ENCODE data around the gene RCN2. TPM values are rescaled to one million over a fixed set of nuclear protein-coding genes. Genes with fewer than 3 reads are reported as not detected.

The RCN2 gene
- total and polyA plus RNA-seq, 2 donors (not counting 3 experiments of a cell fraction or from before 2014, with no cell fraction given) = 45.2 to 71.9 TPM

DNA sequence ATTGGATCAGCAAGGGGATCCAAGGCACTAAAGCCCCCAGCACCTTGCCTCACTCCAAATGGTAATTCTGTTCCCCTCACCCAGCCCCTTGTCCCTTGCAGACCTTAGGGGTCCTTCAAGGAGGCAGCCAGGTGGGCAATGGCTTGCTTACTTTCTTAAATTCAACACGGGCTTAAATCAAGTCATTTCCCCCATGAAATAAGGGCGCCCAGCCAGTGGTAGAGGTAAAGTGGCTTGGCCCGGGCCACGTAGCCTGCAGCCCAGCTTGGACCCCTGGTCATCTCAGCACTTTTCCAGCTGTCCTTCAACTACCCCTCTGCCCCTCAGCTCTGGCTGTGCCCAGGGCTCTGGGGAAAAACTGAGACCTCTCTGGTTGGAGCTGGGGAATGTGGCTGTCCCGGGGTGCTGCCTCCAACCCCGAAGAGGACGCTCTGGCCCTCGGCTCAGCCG lies 64.6 kb downstream of the RCN2 start:
- no peaks in the 10 kb centered on the region for H3K36me3 ChIP-seq (ENCODE audit: control insufficient read depth in 2 of 2, extremely low read depth in 1 of 2, insufficient read depth in 2 of 2, low read length in 2 of 2)
- no peak overlapping the region for H3K4me2 ChIP-seq (ENCODE audit: insufficient read depth, low read length)
- H3K9me1 ChIP-seq (replicated peaks; ENCODE audit: control insufficient read depth, extremely low read depth, insufficient read depth, low read length) = no peaks in the 10 kb centered on the region
- ChIA-PET CTCF (interaction anchor here (1.1 to 2.3 kb wide), 6 partner anchors 11 to 810 kb away, joined by 3 to 8 read pairs (median 4); no protein-coding TSS in a partner anchor), POLR2A (interaction anchor here (0.6 kb wide), 1 partner anchor 642 kb away, joined by 3 read pairs; no protein-coding TSS in a partner anchor)
- no peaks in the 10 kb centered on the region for H3K79me2 ChIP-seq (ENCODE audit: control insufficient read depth, insufficient read depth, low read length)
- no peak overlapping the region for H3K27ac ChIP-seq (ENCODE audit: insufficient read depth, low read depth, low read length)
- DNase-seq (ENCODE audit: low read depth, low spot score) (no peak), FAIRE-seq (no peak)
- H3K4me3 ChIP-seq (replicated peaks in 1 of 3; ENCODE audit: insufficient read depth in 1 of 3, low read depth in 1 of 3, low read length in 3 of 3) = no peak overlapping the region
- H4K20me1 ChIP-seq (replicated peaks; ENCODE audit: control insufficient read depth, extremely low read depth, insufficient read depth, low read length) = no peaks in the 10 kb centered on the region
- peaks cover 10% of the 10 kb centered on the region for H3K4me1 ChIP-seq (ENCODE audit: control insufficient read depth, extremely low read depth, insufficient read depth, low read length)
- intact Hi-C loops (cut with micrococcal nuclease) = no loop called here
- dilution Hi-C loops (cut with MboI; ENCODE audit: extremely low pct_ligation_motif_present, low sequenced_read_pairs) = no loop called here
- no peaks in the 10 kb centered on the region for H3K27me3 ChIP-seq (ENCODE audit: control insufficient read depth in 2 of 2, insufficient read depth in 2 of 2, low read length in 2 of 2)
- H2AFZ ChIP-seq (ENCODE audit: low read depth, low read length) = peak overlapping the region; percentile 50
- TF ChIP-seq EZH2 (IDR thresholded peaks at IDR 0.05; ENCODE audit: borderline replicate concordance, low read depth, low read length, severe bottlenecking) (no peak), FOS (IDR thresholded peaks at IDR 0.05; ENCODE audit: borderline replicate concordance, insufficient read depth, low read length) (no peak), GATA2 (IDR thresholded peaks at IDR 0.05; ENCODE audit: insufficient read depth, insufficient read length, low read depth, low read length) (no peak), MYC (IDR thresholded peaks at IDR 0.05; ENCODE audit: low read depth, low read length) (no peak), POLR2A (IDR thresholded peaks at IDR 0.05; ENCODE audit: low read depth, low read length) (no peak), JUN (IDR thresholded peaks at IDR 0.05; ENCODE audit: borderline replicate concordance, insufficient read depth, insufficient read length, low read depth) (no peak), POLR2AphosphoS5 (IDR thresholded peaks at IDR 0.05; ENCODE audit: insufficient read depth, low read depth, low read length) (no peak)
- TF ChIP-seq, protein P1, sequence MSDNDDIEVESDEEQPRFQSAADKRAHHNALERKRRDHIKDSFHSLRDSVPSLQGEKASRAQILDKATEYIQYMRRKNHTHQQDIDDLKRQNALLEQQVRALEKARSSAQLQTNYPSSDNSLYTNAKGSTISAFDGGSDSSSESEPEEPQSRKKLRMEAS (IDR thresholded peaks at IDR 0.05; ENCODE audit: insufficient read depth, insufficient read length) = no peak
- TF ChIP-seq, protein P2, sequence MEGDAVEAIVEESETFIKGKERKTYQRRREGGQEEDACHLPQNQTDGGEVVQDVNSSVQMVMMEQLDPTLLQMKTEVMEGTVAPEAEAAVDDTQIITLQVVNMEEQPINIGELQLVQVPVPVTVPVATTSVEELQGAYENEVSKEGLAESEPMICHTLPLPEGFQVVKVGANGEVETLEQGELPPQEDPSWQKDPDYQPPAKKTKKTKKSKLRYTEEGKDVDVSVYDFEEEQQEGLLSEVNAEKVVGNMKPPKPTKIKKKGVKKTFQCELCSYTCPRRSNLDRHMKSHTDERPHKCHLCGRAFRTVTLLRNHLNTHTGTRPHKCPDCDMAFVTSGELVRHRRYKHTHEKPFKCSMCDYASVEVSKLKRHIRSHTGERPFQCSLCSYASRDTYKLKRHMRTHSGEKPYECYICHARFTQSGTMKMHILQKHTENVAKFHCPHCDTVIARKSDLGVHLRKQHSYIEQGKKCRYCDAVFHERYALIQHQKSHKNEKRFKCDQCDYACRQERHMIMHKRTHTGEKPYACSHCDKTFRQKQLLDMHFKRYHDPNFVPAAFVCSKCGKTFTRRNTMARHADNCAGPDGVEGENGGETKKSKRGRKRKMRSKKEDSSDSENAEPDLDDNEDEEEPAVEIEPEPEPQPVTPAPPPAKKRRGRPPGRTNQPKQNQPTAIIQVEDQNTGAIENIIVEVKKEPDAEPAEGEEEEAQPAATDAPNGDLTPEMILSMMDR (IDR thresholded peaks at IDR 0.05; ENCODE audit: extremely low read depth in 1 of 2, insufficient read depth in 1 of 2, low read depth in 1 of 2, low read length in 2 of 2) = no peak
- no TSS peak for BruUV-seq (replicated peaks)
- peak overlapping the region; percentile 1 for H3K9ac ChIP-seq (replicated peaks; ENCODE audit: extremely low read depth, insufficient read depth, low read length)
- H3K9me3 ChIP-seq (replicated peaks; ENCODE audit: control insufficient read depth, insufficient read depth, low read length) = no peaks in the 10 kb centered on the region
